SK-N-SH treated with all-trans-retinoic acid at 6 μM for 48 hours (cell line): Measurements from ENCODE around the gene CYTH3.

Source experiments
- ATAC-seq: fragments of 200-7000 bp; cut with Tn5 transposase; 3 replicates; pipeline ENCODE4 v1.9.1; 2020; ENCODE audit warnings: mild to moderate bottlenecking, moderate library complexity
- ARNTL ChIP-seq: fragments of 450-650 bp; formaldehyde crosslinking; IDR thresholded peaks from 2 replicates; pipeline ENCODE4 v1.5.0; 2020; ENCODE audit warnings: low read depth, mild to moderate bottlenecking, moderate library complexity, borderline replicate concordance
- BACH2 ChIP-seq: fragments of 250-450 bp; sonication (Bioruptor Pico); IDR thresholded peaks from 2 replicates; pipeline ENCODE4 v1.9.0; 2021; ENCODE audit warnings: mild to moderate bottlenecking, borderline replicate concordance
- CSDC2 ChIP-seq: fragments of 250-450 bp; sonication (Bioruptor Pico); IDR thresholded peaks from 2 replicates; pipeline ENCODE4 v1.5.0; 2020; ENCODE audit warnings: mild to moderate bottlenecking, moderate library complexity
- CSRNP3 ChIP-seq: fragments of 250-450 bp; sonication (Bioruptor Pico); IDR thresholded peaks from 2 replicates; pipeline ENCODE4 v1.5.1; 2021; ENCODE audit warnings: mild to moderate bottlenecking, moderate library complexity
- ESRRG ChIP-seq: fragments of 250-450 bp; sonication (Bioruptor Pico); IDR thresholded peaks from 2 replicates; pipeline ENCODE4 v1.6.1; 2021; ENCODE audit warnings: mild to moderate bottlenecking
- GLIS3 ChIP-seq: fragments of 250-450 bp; sonication (Bioruptor Pico); IDR thresholded peaks from 2 replicates; pipeline ENCODE4 v1.5.0; 2020; ENCODE audit warnings: mild to moderate bottlenecking, moderate library complexity
- ISL1 ChIP-seq: fragments of 250-450 bp; sonication (Bioruptor Pico); IDR thresholded peaks from 2 replicates; pipeline ENCODE4 v2.1.2; 2022; ENCODE audit warnings: mild to moderate bottlenecking, moderate library complexity
- PPARA ChIP-seq: fragments of 250-450 bp; sonication (Bioruptor Pico); IDR thresholded peaks from 2 replicates; pipeline ENCODE4 v1.5.0; 2020; ENCODE audit warnings: mild to moderate bottlenecking, borderline replicate concordance
- RARB ChIP-seq: fragments of 250-450 bp; sonication (Bioruptor Pico); IDR thresholded peaks from 2 replicates; pipeline ENCODE4 v1.8.0; 2021; ENCODE audit warnings: mild to moderate bottlenecking, moderate library complexity
- SNAI2 ChIP-seq: fragments of 250-450 bp; sonication (Bioruptor Pico); IDR thresholded peaks from 2 replicates; pipeline ENCODE4 v1.5.0; 2020; ENCODE audit warnings: mild to moderate bottlenecking, moderate library complexity
- TCF4 ChIP-seq: fragments of 250-450 bp; sonication (Bioruptor Pico); IDR thresholded peaks from 2 replicates; pipeline ENCODE4 v1.8.0; 2021; ENCODE audit warnings: mild to moderate bottlenecking, moderate library complexity, borderline replicate concordance
- TOX ChIP-seq: fragments of 250-450 bp; sonication (Bioruptor Pico); IDR thresholded peaks from 2 replicates; pipeline ENCODE4 v1.8.0; 2021; ENCODE audit warnings: mild to moderate bottlenecking, moderate library complexity, borderline replicate concordance
- ZC3H10 ChIP-seq: fragments of 250-450 bp; sonication (Bioruptor Pico); IDR thresholded peaks from 2 replicates; pipeline ENCODE4 v1.5.1; 2021; ENCODE audit warnings: mild to moderate bottlenecking, moderate library complexity
- ZFP3 ChIP-seq: fragments of 250-450 bp; sonication (Bioruptor Pico); IDR thresholded peaks from 2 replicates; pipeline ENCODE4 v1.5.0; 2020; ENCODE audit warnings: mild to moderate bottlenecking, moderate library complexity
- ZNF565 ChIP-seq: fragments of 450-650 bp; formaldehyde crosslinking; conservative IDR thresholded peaks from 2 replicates; pipeline ENCODE4 v1.5.0; 2020; ENCODE audit warnings: low read depth, mild to moderate bottlenecking, moderate library complexity
- ZNF70 ChIP-seq: fragments of 450-650 bp; formaldehyde crosslinking; IDR thresholded peaks from 2 replicates; pipeline ENCODE4 v1.5.0; 2020; ENCODE audit warnings: mild to moderate bottlenecking, moderate library complexity
- ZNF8 ChIP-seq: fragments of 450-650 bp; formaldehyde crosslinking; IDR thresholded peaks from 2 replicates; pipeline ENCODE4 v1.5.0; 2020; ENCODE audit warnings: mild to moderate bottlenecking, moderate library complexity
- TF ChIP-seq, protein P1 (sequence below): fragments of 250-450 bp; sonication (Bioruptor Pico); IDR thresholded peaks from 2 replicates; pipeline ENCODE4 v1.8.0; 2020; ENCODE audit warnings: mild to moderate bottlenecking, moderate library complexity, borderline replicate concordance
- TF ChIP-seq, protein P2 (sequence below): fragments of 250-450 bp; sonication (Bioruptor Pico); IDR thresholded peaks from 2 replicates; pipeline ENCODE4 v1.8.0; 2021; ENCODE audit warnings: low read depth, mild to moderate bottlenecking, moderate library complexity, borderline replicate concordance
- TF ChIP-seq, protein P3 (sequence below): fragments of 250-450 bp; sonication (Bioruptor Pico); IDR thresholded peaks from 2 replicates; pipeline ENCODE4 v1.5.1; 2020; ENCODE audit warnings: low read depth, mild to moderate bottlenecking, moderate library complexity
- TF ChIP-seq, protein P4 (sequence below): fragments of 250-450 bp; sonication (Bioruptor Pico); IDR thresholded peaks from 2 replicates; pipeline ENCODE4 v1.5.0; 2020; ENCODE audit warnings: mild to moderate bottlenecking, moderate library complexity

The CYTH3 gene

DNA sequence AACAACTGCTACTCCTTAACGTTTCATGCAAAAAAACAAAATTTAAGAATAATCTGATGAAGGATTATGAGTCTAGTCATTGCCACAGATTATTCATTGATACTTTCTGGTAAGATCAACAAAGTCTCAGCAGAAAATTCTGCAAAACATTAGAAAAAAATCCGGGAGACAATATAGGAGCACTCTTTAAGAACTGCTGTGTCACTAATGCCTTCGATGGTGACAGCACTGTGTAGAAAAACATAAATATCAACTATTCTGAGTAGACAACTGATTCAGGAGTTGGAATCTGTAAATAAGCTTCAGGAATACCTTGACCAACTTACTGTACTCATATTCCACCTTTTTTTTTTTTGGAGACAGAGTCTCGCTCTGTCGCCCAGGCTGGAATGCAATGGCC lies 69.0 kb downstream of the CYTH3 start:
- ATAC-seq = no peak
- TF ChIP-seq TOX (CRISPR knock-in tag) (no peak), PPARA (CRISPR knock-in tag) (no peak), ZC3H10 (CRISPR knock-in tag) (no peak), ZNF8 (CRISPR knock-in tag) (no peak), ZNF565 (no peak), ZFP3 (CRISPR knock-in tag) (no peak), ZNF70 (CRISPR knock-in tag) (no peak), ISL1 (no peak), RARB (CRISPR knock-in tag) (no peak), ESRRG (CRISPR knock-in tag) (no peak), BACH2 (no peak), CSDC2 (no peak), CSRNP3 (CRISPR knock-in tag) (no peak), TCF4 (CRISPR knock-in tag) (no peak)
- TF ChIP-seq, protein P1, sequence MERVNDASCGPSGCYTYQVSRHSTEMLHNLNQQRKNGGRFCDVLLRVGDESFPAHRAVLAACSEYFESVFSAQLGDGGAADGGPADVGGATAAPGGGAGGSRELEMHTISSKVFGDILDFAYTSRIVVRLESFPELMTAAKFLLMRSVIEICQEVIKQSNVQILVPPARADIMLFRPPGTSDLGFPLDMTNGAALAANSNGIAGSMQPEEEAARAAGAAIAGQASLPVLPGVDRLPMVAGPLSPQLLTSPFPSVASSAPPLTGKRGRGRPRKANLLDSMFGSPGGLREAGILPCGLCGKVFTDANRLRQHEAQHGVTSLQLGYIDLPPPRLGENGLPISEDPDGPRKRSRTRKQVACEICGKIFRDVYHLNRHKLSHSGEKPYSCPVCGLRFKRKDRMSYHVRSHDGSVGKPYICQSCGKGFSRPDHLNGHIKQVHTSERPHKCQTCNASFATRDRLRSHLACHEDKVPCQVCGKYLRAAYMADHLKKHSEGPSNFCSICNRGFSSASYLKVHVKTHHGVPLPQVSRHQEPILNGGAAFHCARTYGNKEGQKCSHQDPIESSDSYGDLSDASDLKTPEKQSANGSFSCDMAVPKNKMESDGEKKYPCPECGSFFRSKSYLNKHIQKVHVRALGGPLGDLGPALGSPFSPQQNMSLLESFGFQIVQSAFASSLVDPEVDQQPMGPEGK (CRISPR knock-in tag) = no peak
- TF ChIP-seq, protein P2, sequence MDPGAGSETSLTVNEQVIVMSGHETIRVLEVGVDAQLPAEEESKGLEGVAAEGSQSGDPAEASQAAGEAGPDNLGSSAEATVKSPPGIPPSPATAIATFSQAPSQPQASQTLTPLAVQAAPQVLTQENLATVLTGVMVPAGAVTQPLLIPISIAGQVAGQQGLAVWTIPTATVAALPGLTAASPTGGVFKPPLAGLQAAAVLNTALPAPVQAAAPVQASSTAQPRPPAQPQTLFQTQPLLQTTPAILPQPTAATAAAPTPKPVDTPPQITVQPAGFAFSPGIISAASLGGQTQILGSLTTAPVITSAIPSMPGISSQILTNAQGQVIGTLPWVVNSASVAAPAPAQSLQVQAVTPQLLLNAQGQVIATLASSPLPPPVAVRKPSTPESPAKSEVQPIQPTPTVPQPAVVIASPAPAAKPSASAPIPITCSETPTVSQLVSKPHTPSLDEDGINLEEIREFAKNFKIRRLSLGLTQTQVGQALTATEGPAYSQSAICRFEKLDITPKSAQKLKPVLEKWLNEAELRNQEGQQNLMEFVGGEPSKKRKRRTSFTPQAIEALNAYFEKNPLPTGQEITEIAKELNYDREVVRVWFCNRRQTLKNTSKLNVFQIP (CRISPR knock-in tag) = no peak
- TF ChIP-seq, protein P3, sequence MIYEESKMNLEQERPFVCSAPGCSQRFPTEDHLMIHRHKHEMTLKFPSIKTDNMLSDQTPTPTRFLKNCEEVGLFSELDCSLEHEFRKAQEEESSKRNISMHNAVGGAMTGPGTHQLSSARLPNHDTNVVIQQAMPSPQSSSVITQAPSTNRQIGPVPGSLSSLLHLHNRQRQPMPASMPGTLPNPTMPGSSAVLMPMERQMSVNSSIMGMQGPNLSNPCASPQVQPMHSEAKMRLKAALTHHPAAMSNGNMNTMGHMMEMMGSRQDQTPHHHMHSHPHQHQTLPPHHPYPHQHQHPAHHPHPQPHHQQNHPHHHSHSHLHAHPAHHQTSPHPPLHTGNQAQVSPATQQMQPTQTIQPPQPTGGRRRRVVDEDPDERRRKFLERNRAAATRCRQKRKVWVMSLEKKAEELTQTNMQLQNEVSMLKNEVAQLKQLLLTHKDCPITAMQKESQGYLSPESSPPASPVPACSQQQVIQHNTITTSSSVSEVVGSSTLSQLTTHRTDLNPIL (CRISPR knock-in tag) = no peak
- TF ChIP-seq, protein P4, sequence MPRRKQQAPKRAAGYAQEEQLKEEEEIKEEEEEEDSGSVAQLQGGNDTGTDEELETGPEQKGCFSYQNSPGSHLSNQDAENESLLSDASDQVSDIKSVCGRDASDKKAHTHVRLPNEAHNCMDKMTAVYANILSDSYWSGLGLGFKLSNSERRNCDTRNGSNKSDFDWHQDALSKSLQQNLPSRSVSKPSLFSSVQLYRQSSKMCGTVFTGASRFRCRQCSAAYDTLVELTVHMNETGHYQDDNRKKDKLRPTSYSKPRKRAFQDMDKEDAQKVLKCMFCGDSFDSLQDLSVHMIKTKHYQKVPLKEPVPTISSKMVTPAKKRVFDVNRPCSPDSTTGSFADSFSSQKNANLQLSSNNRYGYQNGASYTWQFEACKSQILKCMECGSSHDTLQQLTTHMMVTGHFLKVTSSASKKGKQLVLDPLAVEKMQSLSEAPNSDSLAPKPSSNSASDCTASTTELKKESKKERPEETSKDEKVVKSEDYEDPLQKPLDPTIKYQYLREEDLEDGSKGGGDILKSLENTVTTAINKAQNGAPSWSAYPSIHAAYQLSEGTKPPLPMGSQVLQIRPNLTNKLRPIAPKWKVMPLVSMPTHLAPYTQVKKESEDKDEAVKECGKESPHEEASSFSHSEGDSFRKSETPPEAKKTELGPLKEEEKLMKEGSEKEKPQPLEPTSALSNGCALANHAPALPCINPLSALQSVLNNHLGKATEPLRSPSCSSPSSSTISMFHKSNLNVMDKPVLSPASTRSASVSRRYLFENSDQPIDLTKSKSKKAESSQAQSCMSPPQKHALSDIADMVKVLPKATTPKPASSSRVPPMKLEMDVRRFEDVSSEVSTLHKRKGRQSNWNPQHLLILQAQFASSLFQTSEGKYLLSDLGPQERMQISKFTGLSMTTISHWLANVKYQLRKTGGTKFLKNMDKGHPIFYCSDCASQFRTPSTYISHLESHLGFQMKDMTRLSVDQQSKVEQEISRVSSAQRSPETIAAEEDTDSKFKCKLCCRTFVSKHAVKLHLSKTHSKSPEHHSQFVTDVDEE = no peak

DNA sequence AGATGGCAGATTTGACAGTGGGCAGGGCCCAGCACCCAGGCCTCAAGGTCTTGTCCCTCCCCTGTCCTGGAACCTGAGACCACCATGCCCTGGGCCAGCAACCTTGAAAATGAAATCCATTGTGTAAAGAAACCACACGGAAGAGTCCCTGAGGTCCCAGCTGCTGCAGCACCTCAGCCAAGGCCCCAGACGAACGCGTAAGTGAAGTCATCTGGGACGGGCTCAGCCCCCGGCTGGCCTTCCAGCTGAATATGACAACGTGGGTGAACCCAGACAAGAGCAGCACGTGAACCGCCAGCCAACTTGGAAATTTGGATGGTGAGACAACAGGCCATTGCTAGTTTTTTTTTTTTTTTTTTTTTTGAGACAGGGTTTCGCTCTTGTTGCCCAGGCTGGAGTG lies 70.3 kb downstream of the CYTH3 start:
- TF ChIP-seq, protein P2 (CRISPR knock-in tag) = no peak
- TF ChIP-seq ZFP3 (CRISPR knock-in tag) = no peak
- TF ChIP-seq TCF4 (CRISPR knock-in tag) = no peak
- TF ChIP-seq BACH2 = no peak
- no peak for TF ChIP-seq TOX (CRISPR knock-in tag)
- no peak for TF ChIP-seq GLIS3 (CRISPR knock-in tag)
- no peak for TF ChIP-seq CSRNP3 (CRISPR knock-in tag)
- TF ChIP-seq ESRRG (CRISPR knock-in tag) = no peak
- TF ChIP-seq, protein P4 = no peak
- no peak for TF ChIP-seq ZC3H10 (CRISPR knock-in tag)
- no peak for TF ChIP-seq ARNTL (CRISPR knock-in tag)
- TF ChIP-seq SNAI2 (CRISPR knock-in tag) = no peak
- TF ChIP-seq CSDC2 = no peak
- no peak for TF ChIP-seq PPARA (CRISPR knock-in tag)
- no peak for TF ChIP-seq RARB (CRISPR knock-in tag)
- TF ChIP-seq ISL1 = no peak
- TF ChIP-seq ZNF565 = no peak

More for the DNA sequence above, 70.3 kb downstream of the CYTH3 start:
- ATAC-seq = no peak
